A172 (cell line): ENCODE data around the gene TCF12. TPM values are rescaled to one million over a fixed set of nuclear protein-coding genes. Genes with fewer than 3 reads are reported as not detected.
"Not testable (repeated sequence)": the region's sequence is repeated elsewhere in the genome, so short reads cannot be mapped to it uniquely, and the experiment has no call there.

ENCODE experiments used
- DNase-seq: peaks from one replicate; pipeline ENCODE4 v3.0.0-alpha.2; 2015; ENCODE audit warnings: low spot score
- total RNA-seq: library from RNA; depleted of rRNA; stranded (reverse); fragments of >200 nt; shearing (Covaris generic); gene quantifications from 2 replicates; pipeline ENCODE4 v1.2.3, GENCODE V29; 2014

TCF12 gene
- total RNA-seq, 1 experiment from 2014 or later, result 133 TPM

DNA sequence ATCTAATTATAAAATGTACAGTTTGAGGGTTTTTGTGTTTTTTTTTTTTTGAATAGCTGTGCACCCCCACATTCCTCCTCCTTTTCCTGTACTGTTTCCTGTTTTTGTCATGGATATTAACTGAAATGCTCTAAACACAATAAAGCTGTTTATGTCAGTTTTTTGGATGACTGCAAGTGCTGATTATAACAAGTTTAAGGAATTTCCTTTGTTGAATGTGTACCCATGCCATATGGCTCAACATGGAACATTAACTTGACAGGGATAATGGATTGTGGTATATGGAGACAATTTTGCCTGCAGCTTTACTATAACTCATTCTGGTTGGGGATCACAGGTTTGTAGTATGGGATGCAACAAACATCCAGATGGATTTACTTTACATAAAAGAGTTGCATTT lies 216.4 kb downstream of the TCF12 start:
- no peak for DNase-seq

DNA sequence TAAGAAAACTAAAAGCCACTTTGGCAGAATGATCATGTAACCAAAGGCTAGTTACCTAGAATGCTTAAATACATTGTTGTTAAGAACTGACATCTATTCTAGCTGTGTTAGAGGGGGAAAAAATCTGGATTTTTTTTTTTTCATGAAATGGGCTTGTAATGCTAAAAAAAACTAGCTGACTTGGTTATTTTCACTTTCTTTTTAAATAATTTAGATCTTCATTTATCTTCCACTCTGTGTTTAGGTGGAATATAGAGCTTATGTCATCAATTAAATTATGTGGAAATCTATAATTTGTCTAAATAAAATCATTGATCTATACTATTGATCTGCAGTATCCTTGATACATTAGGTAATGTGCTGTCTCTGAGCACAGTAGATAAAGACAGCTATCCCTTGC lies 217.4 kb downstream of the TCF12 start:
- DNase-seq, result no peak

DNA sequence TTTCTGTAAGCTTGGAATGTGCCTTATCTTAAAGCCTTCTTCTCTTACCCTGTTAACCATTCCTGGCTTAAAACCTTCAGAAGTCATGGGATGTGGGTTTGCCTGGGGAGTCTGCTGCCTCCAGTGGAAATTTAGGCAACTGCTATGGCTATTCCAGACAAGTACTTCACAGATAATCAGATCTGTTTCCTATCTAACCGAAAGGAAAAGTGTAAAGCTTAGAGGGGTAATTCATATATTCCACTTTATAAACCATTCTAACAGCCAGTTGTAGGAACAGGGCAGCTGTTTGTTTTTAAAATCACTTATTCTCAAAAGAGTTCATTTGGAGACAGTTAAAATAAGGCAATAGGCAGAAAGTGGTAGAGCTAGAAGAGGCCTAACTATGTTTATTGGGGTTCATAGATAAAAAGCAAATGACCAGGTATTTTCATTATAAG lies 219.9 kb downstream of the TCF12 start:
- peak; percentile 36 for DNase-seq

DNA sequence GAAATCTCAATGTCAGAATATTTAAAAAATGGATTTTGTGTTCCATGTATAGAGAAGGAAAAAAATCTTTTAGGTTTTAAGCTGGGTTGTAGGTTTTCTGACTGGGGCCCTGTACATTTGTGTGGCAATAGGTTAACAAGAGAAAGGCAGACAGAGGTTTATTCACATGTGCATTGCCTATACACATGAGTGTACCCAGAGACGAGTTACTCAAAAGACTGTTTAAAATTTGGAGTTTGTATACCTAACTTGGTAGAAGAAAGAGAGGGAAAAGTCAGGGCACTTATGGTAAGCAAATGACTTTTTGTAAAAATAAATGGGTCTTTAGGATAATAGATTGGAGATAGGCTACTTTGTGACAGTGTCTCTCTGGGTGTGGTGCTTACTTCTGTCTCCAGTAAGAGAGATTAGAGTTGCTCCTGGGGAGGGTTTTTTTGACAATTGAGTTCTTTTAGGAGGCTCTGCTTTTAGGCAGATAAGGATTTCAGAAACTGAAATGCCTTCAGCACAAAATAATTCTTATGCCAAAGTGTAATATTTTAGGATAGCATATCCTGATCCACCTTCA lies 225.2 kb downstream of the TCF12 start:
- no peak for DNase-seq

DNA sequence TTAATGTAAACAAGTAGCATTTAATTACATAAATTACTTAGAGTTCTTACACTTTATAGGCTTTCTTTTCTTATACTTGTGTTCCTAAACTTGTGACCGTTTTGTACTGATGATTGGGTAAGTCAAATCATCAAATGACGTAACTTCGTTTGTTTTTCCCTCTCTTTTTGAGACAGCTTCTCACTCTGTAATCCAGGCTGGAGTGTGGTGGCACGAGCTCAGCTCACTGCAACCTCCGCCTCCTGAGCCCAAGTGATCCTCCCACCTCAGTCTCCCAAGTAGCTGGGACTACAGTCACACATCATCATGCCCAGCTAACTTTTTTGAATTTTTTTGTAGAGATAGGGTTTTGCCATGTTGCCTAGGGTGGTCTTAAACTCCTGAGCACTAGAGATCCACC lies 226.0 kb downstream of the TCF12 start:
- DNase-seq, result no peak

DNA sequence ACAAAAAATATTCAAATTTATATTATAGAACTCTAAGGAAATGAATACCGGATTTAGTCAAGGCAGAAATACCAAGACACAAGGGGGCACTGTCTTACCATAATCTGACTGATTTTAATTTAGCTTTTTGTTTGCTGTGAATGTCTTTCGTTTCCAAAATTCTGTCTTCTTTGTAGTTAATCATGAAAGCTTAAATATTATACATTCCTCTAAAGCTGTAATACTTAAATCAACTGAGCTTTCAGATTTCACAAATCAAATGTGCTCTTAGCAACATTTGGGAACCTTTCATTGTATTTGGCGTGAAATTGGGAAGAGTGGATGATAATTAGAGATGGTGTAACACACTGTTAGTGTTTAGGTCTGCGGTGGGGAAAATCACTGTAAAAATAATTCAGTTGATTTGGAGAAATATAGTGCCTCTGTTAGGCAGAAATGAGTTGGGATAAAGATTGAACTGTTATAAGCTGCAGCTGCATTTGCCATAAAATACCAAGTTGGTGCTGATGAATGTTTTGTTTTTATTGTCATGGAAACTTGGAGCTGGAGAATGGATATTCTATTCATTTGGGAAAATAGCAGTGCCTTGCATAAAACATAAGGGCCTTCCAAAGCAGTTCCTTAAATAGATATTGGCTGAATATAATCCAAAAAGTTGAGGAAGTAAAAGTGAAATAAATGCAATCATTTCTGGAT lies 228.2 kb downstream of the TCF12 start:
- DNase-seq, result peak; percentile 33

DNA sequence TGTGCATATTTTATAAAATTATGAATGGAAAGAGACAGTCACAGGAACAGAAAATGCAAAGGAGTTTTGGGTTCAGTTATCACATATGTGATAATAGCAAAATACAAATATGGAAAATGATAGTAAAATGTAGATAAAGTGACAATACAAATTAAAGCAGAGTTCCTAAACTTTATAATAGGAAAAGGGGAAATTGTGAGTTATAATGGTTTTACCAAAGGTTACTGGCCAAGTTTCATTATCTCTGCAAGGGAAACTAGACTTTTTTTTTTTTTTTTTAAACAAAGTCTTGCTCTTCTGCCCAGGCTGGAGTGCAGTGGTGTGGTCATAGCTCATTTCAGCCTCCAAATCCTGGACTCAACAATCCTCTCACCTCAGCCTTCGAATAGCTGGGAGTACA lies 229.2 kb downstream of the TCF12 start:
- DNase-seq, result no peak

DNA sequence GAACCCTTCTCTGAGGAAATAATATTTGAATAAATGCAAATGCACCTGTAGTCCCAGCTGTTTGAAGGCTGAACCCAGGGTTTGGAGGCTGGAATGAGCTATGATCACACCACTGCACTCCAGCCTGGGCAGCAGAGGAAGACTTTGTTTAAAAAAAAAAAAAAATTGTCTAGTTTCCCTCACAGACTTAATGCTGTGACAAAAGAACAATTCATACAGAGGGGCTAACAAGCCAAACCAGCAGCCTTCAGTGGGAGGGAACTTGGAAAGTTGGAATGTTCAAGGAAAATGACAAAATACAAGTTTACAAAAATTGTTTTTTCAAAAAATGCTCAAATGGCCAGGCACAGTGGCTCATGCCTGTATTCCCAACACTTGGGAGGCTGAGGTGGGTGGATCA lies 229.8 kb downstream of the TCF12 start:
- DNase-seq, result no peak

DNA sequence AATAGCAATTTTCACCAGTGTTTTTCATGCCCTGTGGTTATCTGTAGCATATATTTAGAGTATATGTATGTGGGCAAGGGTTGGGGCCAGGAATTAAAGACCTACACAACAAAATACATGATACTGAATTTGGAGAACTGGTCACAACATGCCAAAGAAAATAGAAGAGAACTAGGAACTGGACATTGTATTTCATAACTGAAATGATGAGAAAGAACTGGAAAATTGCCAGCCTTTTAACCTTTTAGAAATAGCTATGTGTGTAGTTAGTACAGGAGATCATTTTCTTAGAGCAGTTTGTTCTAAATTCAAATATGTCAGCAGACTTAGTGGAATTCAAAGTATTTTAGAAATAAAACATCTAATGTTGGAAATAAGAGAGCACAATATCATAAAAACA lies 230.8 kb downstream of the TCF12 start:
- DNase-seq, result no peak

DNA sequence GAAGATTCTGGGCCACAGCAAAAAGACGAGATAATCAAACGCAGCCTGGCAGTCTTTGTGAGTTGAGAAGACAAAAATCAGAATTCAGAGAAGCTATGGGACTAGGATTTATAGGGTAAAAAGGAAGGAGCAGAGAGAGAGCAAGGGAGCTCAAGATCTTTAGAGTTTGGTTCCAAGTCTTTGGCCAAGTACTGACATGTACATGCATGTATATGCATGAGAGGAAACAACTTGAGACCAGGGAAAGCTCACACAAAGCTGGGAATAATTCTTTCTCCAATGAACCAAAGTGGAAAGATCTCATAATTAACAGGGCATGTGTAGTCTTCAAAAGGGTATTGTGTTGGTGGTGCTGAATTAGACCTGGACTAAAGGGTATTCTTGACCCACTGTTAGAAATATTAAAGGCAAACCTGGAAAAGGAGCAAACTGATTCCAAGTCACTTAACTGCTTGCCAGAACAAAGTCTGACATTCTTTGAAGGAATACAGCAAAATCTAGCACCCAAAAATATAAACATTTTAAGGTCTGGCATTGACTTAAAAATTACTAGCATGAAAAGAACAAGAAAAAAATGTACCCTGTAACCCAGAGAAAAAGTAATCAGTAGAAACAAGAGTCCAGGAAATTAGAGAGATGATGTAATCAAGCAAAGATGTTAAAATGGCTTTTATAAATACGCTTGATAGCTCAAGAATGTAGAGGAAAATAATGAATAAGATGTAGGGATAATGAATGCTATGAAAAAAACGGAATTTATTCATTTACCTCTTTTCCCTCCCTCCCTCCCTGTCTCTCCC lies 231.8 kb downstream of the TCF12 start:
- DNase-seq, result no peak

DNA sequence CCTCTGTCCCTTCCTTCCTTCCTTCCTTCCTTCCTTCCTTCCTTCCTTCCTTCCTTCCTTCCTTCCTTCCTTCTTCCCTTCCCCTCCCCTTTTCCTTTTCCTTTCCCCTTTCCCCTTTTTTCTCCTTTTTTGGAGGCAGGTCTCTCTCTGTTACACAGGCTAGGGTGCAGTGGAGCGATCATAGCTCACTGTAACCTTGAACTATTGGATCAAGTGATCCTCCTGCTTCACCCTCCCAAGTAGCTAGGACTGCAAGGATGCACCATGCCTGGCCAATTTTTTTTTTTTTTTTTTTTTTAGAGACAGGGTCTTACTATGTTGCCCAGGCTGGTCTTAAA lies 232.4 kb downstream of the TCF12 start:
- not testable (repeated sequence) for DNase-seq

DNA sequence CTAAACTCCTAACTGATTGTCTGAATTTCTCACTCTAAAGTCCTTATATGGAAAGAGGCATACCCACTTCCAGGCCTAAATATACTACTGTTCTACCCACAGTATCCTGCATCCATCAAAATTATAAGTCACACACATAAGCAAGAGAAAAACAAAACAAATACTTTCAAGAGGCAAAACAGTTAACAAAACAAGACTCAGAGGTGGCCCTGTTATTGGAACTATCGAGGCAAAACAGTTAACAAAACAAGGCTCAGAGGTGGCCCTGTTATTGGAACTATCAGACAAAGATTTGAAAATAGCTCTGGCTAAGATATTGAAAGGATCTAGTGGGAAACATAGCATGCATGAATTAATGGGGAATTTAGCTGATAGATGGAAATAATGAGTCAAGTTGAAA lies 233.7 kb downstream of the TCF12 start:
- no peak for DNase-seq

DNA sequence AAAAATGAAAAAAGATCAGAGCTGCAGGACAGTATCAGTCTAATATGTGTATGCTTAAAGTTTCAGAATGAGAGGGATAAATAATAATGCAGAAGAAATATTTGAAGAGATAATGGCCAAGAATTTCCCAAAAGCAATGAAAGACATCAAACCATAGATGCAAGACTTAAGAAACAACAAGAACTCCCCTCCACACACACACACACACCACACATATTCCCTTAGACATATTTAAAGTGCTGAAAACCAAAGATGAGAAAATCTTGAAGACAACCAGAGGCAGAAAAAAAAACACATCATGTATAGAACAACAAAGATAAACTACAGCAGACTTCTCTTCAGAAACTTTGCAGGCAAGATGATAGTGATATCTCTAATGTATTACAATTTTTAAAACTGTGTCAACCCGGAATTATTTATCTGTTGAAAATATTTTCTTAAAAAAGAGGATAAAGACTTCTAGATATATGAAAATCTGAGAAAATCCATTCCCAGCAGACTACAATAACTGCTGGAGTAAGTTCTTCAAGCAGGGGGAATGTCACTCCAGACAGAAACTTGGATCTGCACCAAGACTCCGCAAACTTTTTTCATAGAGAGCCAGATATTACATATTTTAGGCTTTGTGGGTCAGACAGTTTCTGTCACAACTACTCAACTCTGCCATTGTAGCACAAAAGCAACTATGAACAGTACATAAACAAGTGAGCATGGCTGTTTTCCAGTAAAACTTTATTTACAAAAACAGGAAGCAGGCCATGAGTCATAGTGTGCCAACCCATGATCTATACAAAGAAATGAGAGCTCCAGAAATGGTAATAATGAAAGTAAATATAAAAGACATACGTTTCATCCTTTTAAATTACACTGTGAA lies 234.5 kb downstream of the TCF12 start:
- peak; percentile 29 for DNase-seq

DNA sequence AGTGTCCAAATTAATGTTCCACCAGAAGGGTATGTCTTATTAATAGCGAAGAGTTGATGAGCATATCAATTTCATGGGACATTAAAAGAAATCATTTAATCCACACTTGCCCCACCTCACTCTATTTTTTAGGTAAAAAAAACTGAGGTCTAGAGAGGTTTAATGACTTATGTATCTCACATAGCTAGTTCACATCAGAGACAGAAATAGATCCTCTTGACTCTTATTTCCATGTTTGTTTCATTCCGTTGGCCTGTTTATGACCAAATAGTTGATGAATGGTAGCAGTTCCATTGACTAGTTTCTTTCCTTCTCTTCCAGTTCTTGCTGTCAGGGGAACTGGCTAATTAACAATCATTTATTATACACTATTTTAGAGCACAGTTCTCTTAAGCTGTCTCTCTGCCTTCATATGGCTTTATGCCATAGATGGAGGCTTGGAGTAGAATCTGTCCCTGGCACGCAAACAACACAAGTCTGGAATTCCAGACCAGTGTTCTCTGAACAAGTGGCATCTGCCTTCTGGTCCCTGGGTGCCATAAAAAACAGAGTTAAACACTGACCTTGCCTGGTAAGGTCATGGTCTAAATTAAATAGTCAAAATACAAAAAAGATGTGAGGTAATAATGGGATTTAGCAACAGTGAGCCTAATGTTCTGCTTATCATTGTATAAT lies 237.9 kb downstream of the TCF12 start:
- no peak for DNase-seq

DNA sequence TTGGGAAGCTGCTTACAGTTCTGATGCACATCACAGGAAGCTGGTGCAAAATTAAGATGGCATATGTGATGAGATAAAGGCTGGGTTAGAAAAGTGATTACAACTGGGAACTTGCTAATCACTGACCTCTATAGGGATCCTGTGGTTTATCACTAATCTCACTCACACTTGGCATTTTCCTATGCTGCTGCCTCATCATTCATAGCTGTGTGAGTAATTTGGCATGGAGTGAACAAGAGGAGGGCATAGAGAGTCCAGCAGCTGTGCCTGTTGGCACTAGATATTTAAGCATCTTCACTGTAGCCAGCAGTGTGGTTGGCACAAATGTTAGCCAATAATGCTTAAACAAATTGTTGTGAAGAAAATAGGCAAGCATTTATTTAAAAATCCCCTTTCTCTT lies 240.1 kb downstream of the TCF12 start:
- peak; percentile 70 for DNase-seq

DNA sequence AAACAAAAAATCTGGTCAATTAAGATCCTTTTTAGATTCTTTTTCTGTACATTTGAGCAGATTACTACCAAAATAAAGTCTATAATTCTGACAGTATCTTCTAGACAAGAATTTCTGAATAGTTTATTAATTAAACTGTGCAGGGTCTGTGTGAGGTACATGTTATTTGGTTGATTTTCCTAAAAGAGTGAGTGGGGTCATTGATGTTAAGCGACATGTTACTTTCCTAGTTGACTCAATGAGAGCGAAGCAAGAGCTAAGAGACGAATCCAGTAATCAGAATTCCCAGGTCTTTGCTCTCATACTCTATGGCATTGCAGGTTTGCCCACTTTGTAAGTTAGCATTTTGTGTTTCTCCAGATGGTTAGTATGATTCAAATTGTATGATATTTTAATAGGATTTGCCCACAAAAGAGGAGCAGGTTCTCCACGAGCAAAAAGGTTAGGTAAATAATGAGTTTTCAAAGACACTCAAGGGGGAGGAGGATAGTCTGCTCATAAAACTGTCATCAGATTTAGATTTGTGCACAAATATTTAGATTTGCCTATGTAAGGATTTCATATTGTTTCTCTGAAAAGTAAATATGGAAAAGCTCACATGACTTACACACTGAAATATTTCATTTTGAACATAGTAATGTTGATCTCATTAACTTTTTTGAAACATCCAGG lies 240.7 kb downstream of the TCF12 start:
- no peak for DNase-seq

DNA sequence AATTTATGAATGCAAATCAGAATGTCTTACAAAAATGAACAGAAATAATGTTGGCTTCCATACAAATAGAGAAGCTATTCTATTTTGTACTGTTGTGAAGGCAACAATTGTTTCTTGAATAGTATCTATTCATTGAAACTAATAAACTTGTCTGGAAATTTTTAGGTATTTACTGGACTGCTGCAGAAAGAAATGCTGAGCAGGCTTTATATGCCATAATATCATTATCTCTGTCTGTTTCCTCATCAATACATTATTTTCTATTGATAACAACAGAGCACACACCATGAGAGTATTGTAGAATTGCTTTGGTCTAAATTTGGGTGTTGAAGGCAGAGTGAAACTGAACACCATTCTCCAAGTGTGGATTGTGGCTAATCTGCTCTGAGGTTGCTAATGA lies 241.3 kb downstream of the TCF12 start:
- DNase-seq, result no peak

DNA sequence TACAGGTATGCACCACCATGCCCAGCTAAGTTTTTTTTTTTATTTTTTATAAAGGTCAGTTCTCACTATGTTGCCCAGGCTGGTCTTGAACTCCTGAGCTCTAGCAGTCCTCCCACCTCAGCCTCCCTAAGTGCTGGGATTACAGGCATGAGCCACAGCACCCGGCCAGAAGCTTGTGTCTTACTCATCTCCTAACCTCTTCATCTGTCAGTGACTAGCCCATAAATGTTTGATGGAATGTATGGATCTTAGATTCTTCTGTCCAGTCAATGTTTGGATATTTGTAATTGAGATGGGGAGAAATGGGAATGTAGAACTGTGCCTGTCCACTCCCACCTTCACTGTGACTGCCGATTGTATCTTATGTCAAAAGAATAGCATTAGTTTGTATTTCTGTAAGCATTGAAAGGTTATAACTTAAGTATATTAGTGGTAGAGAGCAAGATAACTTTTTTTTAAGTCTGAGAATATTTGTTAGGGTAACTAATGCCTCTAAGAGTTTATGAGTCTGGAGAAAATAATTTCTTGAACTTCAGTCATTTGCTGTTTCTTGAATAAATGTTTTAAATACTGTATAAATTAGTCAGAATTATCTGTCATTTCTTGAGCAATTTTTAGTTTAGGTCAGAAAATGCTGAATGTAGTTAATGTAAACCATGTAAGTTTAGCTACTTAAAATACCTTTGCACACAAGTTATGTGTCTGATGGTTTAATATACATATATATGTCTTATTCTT lies 242.5 kb downstream of the TCF12 start:
- DNase-seq, result peak; percentile 4

DNA sequence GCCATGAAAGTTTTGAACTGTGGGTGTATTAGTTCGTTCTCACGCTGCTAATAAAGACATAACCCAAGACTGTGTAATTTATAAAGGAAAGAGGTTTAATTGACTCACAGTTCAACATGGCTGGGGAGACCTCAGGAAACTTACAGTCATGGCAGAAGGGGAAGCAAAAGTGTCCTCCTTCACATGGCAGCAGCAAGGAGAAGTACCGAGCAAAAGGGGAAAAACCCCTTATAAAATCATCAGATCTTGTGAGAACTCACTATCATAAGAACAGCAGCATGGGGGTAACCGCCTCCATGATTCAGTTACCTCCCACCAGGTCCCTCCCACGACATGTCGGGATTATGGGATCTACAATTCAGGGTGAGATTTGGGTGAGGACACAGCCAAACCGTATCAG lies 245.8 kb downstream of the TCF12 start:
- not testable (repeated sequence) for DNase-seq

DNA sequence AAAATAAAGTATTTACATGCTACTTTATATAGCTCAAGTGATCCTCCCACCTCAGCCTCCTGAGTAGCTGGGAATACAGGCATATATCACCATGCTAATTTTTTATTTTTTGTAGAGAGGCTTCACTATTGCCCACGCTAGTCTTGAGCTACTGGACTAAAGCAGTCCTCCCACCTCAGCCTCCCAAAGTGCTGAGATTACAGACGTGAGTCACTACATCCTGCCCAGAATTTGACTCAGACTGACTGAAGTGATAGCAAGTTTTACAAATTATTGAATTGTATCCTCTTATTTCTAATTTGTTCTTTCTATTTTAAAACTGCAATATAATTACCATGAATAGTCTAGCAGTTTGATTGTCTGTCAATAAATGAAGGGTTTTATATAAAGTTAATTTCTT lies 247.5 kb downstream of the TCF12 start:
- DNase-seq, result peak; percentile 38
